ENCODE data around the gene INTS6.

DNA sequence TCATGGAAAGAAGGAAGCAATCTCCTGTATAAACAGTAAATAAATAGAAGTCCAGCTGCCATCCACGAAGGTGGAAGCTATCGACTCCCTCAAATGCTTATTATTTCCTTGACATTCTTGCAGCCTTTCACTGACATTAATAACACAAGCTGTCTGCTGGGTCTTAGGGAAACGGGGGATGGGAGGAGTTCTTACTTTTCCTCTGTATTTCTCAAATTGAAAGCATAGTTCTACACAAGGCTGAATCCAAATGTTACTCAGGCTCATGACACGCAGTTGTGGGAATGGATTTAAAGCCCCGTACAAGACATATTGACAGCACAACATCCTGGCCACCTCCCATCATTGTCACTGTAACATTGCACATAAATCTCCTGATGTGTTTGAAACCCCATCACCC lies 109.4 kb downstream of the INTS6 start:
- TF ChIP-seq, protein P1, sequence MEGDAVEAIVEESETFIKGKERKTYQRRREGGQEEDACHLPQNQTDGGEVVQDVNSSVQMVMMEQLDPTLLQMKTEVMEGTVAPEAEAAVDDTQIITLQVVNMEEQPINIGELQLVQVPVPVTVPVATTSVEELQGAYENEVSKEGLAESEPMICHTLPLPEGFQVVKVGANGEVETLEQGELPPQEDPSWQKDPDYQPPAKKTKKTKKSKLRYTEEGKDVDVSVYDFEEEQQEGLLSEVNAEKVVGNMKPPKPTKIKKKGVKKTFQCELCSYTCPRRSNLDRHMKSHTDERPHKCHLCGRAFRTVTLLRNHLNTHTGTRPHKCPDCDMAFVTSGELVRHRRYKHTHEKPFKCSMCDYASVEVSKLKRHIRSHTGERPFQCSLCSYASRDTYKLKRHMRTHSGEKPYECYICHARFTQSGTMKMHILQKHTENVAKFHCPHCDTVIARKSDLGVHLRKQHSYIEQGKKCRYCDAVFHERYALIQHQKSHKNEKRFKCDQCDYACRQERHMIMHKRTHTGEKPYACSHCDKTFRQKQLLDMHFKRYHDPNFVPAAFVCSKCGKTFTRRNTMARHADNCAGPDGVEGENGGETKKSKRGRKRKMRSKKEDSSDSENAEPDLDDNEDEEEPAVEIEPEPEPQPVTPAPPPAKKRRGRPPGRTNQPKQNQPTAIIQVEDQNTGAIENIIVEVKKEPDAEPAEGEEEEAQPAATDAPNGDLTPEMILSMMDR (IDR thresholded peaks at IDR 0.05), result no peak
- TF ChIP-seq POLR2A (IDR thresholded peaks at IDR 0.05), result no peak

Data from right lobe of liver (tissue), 4 donors.